HCT116 (cell line): ENCODE results near the gene KRT83. TPM values are rescaled to one million over a fixed set of nuclear protein-coding genes. Genes with fewer than 3 reads are reported as not detected.

Source experiments
- ATAC-seq: fragments of 200-7000 bp; cut with Tn5 transposase; 2 replicates; pipeline ENCODE4 v1.9.1; 2020; ENCODE audit warnings: mild to moderate bottlenecking, moderate library complexity
- BruUV-seq: library from RNA; stranded (reverse); fragments of 400-500 nt; replicated peaks from 2 replicates; lab custom pipeline; 2021; lab: Mats Ljungman, UMichigan
- CTCF ChIA-PET: fragments of 300-600 bp; sonication (Branson Sonifier 250); formaldehyde crosslinking; loops from one replicate; lab custom pipeline; 2021; ENCODE audit warnings: antibody characterized with exemption; lab: Charles Lee
- POLR2A ChIA-PET: fragments of 300-600, 350-600 bp; sonication (Branson Sonifier 250); formaldehyde crosslinking; loops from one replicate; lab custom pipeline; 2021; ENCODE audit warnings: antibody characterized with exemption; lab: Charles Lee
- RAD21 ChIA-PET, 2 experiments: fragments of 300-600 bp; sonication (Branson Sonifier 250); formaldehyde crosslinking; loops; one replicate each; lab custom pipeline; 2023; ENCODE audit warnings: low total read pairs in 2 of 2; ENCODE audit not compliant: uncharacterized antibody in 2 of 2, unreplicated experiment in 2 of 2, low non-redundant PET in 1 of 2; lab: Charles Lee
- DNase-seq: peaks from one replicate; pipeline ENCODE4 v3.0.0-alpha.2; 2010; ENCODE audit warnings: low read depth, low spot score
- H2AFZ ChIP-seq: fragments of 200-600 bp; shearing (Covaris generic), sonication (generic); 2 replicates; pipeline ENCODE4 v1.6.1; 2017; ENCODE audit warnings: low read depth, mixed run types, mixed read lengths, antibody characterized with exemption, low read length; ENCODE audit not compliant: poor library complexity, severe bottlenecking
- H3K27ac ChIP-seq: 2 replicates; pipeline ENCODE4 v1.5.1; 2012; ENCODE audit warnings: low read depth, low read length
- H3K27me3 ChIP-seq: fragments of 200-600 bp; sonication (generic); 2 replicates; pipeline ENCODE4 v1.6.1; 2016; ENCODE audit warnings: mixed run types, low read length, mixed read lengths; ENCODE audit not compliant: insufficient read depth
- H3K36me3 ChIP-seq, 2 experiments: fragments of 200-500 bp in 1 of 2; fragments of 200-600 bp in 1 of 2; sonication (Bioruptor generic) in 1 of 2; sonication (generic) in 1 of 2; 2 replicates each; pipeline versions ENCODE4 v1.5.1 to v1.6.1; 2014 to 2016; ENCODE audit warnings: low read length in 2 of 2, inconsistent platforms in 1 of 2, mixed read lengths in 1 of 2, mixed run types in 1 of 2; ENCODE audit not compliant: insufficient read depth in 2 of 2, control insufficient read depth in 1 of 2
- H3K4me1 ChIP-seq, 2 experiments: fragments of 200-600 bp in 1 of 2; sonication (generic) in 1 of 2; 2 replicates each; pipeline versions ENCODE4 v1.5.1 to v1.6.1; 2012 to 2017; ENCODE audit warnings: low read length in 2 of 2, inconsistent platforms in 1 of 2, mild to moderate bottlenecking in 1 of 2, mixed read lengths in 1 of 2, mixed run types in 1 of 2, moderate library complexity in 1 of 2; ENCODE audit not compliant: insufficient read depth in 2 of 2, control insufficient read depth in 1 of 2
- H3K4me2 ChIP-seq: fragments of 200-600 bp; sonication (generic); 2 replicates; pipeline ENCODE4 v1.6.1; 2017; ENCODE audit warnings: mixed run types, low read length, mixed read lengths
- H3K4me3 ChIP-seq, 2 experiments: fragments of 200-600 bp in 1 of 2; sonication (generic) in 1 of 2; replicated peaks in 1 of 2; 2 replicates each; pipeline ENCODE4 v1.5.1; 2011 to 2016; ENCODE audit warnings: low read length in 2 of 2, control low read depth in 1 of 2, low read depth in 1 of 2, mild to moderate bottlenecking in 1 of 2, mixed read lengths in 1 of 2, mixed run types in 1 of 2
- H3K79me2 ChIP-seq: fragments of 200-600 bp; sonication (generic); 2 replicates; pipeline ENCODE4 v1.6.1; 2017; ENCODE audit warnings: mild to moderate bottlenecking, mixed run types, low read length, moderate library complexity, mixed read lengths; ENCODE audit not compliant: insufficient read depth
- H3K9ac ChIP-seq: fragments of 200-600 bp; sonication (generic); 2 replicates; pipeline ENCODE4 v1.6.1; 2016; ENCODE audit warnings: low read length, mixed read lengths
- H3K9me2 ChIP-seq: fragments of 200-600 bp; sonication (generic), shearing (Covaris generic); 2 replicates; pipeline ENCODE4 v1.6.1; 2017; ENCODE audit warnings: mixed run types, mild to moderate bottlenecking, moderate library complexity; ENCODE audit not compliant: insufficient read depth
- H3K9me3 ChIP-seq, 2 experiments: fragments of 200-500 bp in 1 of 2; fragments of 200-600 bp in 1 of 2; sonication (Bioruptor generic) in 1 of 2; sonication (generic) in 1 of 2; 2 replicates each; pipeline ENCODE4 v1.6.1; 2014 to 2017; ENCODE audit warnings: low read length in 2 of 2, mixed read lengths in 2 of 2, inconsistent platforms in 1 of 2, low read depth in 1 of 2, mild to moderate bottlenecking in 1 of 2, mixed run types in 1 of 2, moderate library complexity in 1 of 2; ENCODE audit not compliant: control insufficient read depth in 1 of 2, insufficient read depth in 1 of 2
- H4K20me1 ChIP-seq: fragments of 200-600 bp; sonication (generic), shearing (Covaris generic); 2 replicates; pipeline ENCODE4 v1.6.1; 2017; ENCODE audit warnings: mixed run types, mild to moderate bottlenecking, moderate library complexity; ENCODE audit not compliant: insufficient read depth
- CBX3 ChIP-seq: IDR thresholded peaks from 2 replicates; pipeline ENCODE4 v1.6.1; 2012; ENCODE audit warnings: low read depth
- CEBPB ChIP-seq: IDR thresholded peaks from 2 replicates; pipeline ENCODE4 v1.6.1; 2012; ENCODE audit warnings: low read depth
- CTCF ChIP-seq, 3 experiments: fragments of 200-600 bp in 1 of 3; sonication (generic) in 1 of 3; IDR thresholded peaks in 2 of 3; conservative IDR thresholded peaks in 1 of 3; 2 replicates each; pipeline ENCODE4 v1.5.1; 2012 to 2017; ENCODE audit warnings: low read depth in 2 of 3, low read length in 2 of 3, antibody characterized with exemption in 1 of 3, borderline replicate concordance in 1 of 3, control low read depth in 1 of 3, mild to moderate bottlenecking in 1 of 3, mixed read lengths in 1 of 3, mixed run types in 1 of 3, moderate library complexity in 1 of 3; ENCODE audit not compliant: insufficient read depth in 1 of 3
- EZH2 ChIP-seq: fragments of 200-600 bp; sonication (generic); IDR thresholded peaks from 2 replicates; pipeline ENCODE4 v1.6.1; 2017; ENCODE audit warnings: antibody characterized with exemption, mixed run types
- FOSL1 ChIP-seq: IDR thresholded peaks from 2 replicates; pipeline ENCODE4 v1.6.1; 2012; ENCODE audit warnings: low read depth
- JUND ChIP-seq: IDR thresholded peaks from 2 replicates; pipeline ENCODE4 v1.6.1; 2012
- POLR2A ChIP-seq: IDR thresholded peaks from 2 replicates; pipeline ENCODE4 v1.7.0; 2011; ENCODE audit warnings: borderline replicate concordance; ENCODE audit not compliant: insufficient read depth, insufficient read length; ENCODE audit errors: extremely low read depth
- POLR2AphosphoS5 ChIP-seq: IDR thresholded peaks from 2 replicates; pipeline ENCODE4 v1.6.1; 2011; ENCODE audit warnings: mild to moderate bottlenecking, low read depth, low read length, moderate library complexity
- RAD21 ChIP-seq: IDR thresholded peaks from 2 replicates; pipeline ENCODE4 v1.6.1; 2012; ENCODE audit warnings: low read depth, mild to moderate bottlenecking
- SP1 ChIP-seq: IDR thresholded peaks from 2 replicates; pipeline ENCODE4 v1.6.1; 2012; ENCODE audit warnings: low read depth
- SRF ChIP-seq: IDR thresholded peaks from 2 replicates; pipeline ENCODE4 v1.6.1; 2012; ENCODE audit warnings: low read depth
- TCF7L2 ChIP-seq: IDR thresholded peaks from 2 replicates; pipeline ENCODE4 v1.7.0; 2011; ENCODE audit warnings: borderline replicate concordance, inconsistent platforms; ENCODE audit not compliant: insufficient read depth, insufficient read length; ENCODE audit errors: extremely low read depth
- YY1 ChIP-seq: IDR thresholded peaks from 2 replicates; pipeline ENCODE4 v1.6.1; 2011; ENCODE audit warnings: low read length, low read depth, moderate library complexity, mild to moderate bottlenecking; ENCODE audit not compliant: insufficient replicate concordance; ENCODE audit errors: extremely low read depth
- ZBTB33 ChIP-seq: IDR thresholded peaks from 2 replicates; pipeline ENCODE4 v1.6.1; 2011; ENCODE audit warnings: mild to moderate bottlenecking, low read length, moderate library complexity; ENCODE audit not compliant: insufficient replicate concordance; ENCODE audit errors: extremely low read depth
- ZFX ChIP-seq: fragments of 450-650 bp; IDR thresholded peaks from 2 replicates; pipeline ENCODE4 v1.6.1; 2017
- ZNF274 ChIP-seq: fragments of 200-500 bp; sonication (Bioruptor generic); IDR thresholded peaks from 2 replicates; pipeline ENCODE4 v1.6.1; 2014; ENCODE audit warnings: mild to moderate bottlenecking, low read depth, low read length, inconsistent platforms
- intact Hi-C: fragments of 100-400 bp; cut with micrococcal nuclease; formaldehyde crosslinking; loops from 2 replicates; pipeline ENCODE4 v1.10.0; 2022
- total RNA-seq: library from RNA; stranded (reverse); gene quantifications from one replicate; pipeline ENCODE4 v1.2.1, GENCODE V29; 2021; ENCODE audit not compliant: unreplicated experiment
- TF ChIP-seq, protein P1 (sequence below): IDR thresholded peaks from 2 replicates; pipeline ENCODE4 v1.6.1; 2012

KRT83 gene
- total RNA-seq, 1 experiment from 2014 or later, result not detected

GRCh38 chr12:52323001-52323400, 1.8 kb upstream of the KRT83 start:
- Histone ChIP-seq H3K36me3 (no peaks in the 10 kb centered on the region), H3K4me1 (peaks cover 0 to 16% of the 10 kb centered on the region in 2 experiments; a peak in 2 of 4 replicates), H2AFZ (no peak overlapping the region), H3K4me3 (no peak overlapping the region), H3K9me2 (no peaks in the 10 kb centered on the region), H3K79me2 (no peaks in the 10 kb centered on the region), H3K9ac (no peak overlapping the region), H3K27me3 (no peaks in the 10 kb centered on the region; the same call in 1 of the 2 replicates), H3K4me2 (no peak overlapping the region), H4K20me1 (no peaks in the 10 kb centered on the region), H3K27ac (no peak overlapping the region), H3K9me3 (no peaks in the 10 kb centered on the region)
- ATAC-seq, result no peak
- ChIA-PET POLR2A (no interaction called here), RAD21 (no interaction called here), CTCF (no interaction called here)
- intact Hi-C loops, result no loop called here
- DNase-seq, result no peak
- TF ChIP-seq EZH2 (no peak), YY1 (no peak), POLR2AphosphoS5 (no peak)
- TF ChIP-seq, protein P1, sequence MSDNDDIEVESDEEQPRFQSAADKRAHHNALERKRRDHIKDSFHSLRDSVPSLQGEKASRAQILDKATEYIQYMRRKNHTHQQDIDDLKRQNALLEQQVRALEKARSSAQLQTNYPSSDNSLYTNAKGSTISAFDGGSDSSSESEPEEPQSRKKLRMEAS, result no peak
- no TSS peak for BruUV-seq

GRCh38 chr12:52322069-52322468, 871 bp upstream of the KRT83 start:
- no peak overlapping the region for H3K27ac ChIP-seq
- H4K20me1 ChIP-seq, result no peaks in the 10 kb centered on the region
- H2AFZ ChIP-seq, result no peak overlapping the region
- H3K9me2 ChIP-seq, result no peaks in the 10 kb centered on the region
- no peaks in the 10 kb centered on the region; the same call in 1 of the 2 replicates for H3K27me3 ChIP-seq
- H3K4me1 ChIP-seq, result peaks cover 0 to 6% of the 10 kb centered on the region in 2 experiments; a peak in 1 of 4 replicates
- intact Hi-C loops, result no loop called here
- no peak overlapping the region for H3K9ac ChIP-seq
- BruUV-seq, result no TSS peak
- TF ChIP-seq POLR2A, result no peak
- no peak for TF ChIP-seq ZNF274
- TF ChIP-seq TCF7L2, result no peak
- no peak for TF ChIP-seq YY1
- TF ChIP-seq ZBTB33, result no peak
- TF ChIP-seq POLR2AphosphoS5, result no peak
- TF ChIP-seq SP1, result no peak
- no peak for TF ChIP-seq ZFX
- TF ChIP-seq RAD21, result no peak
- no peak for TF ChIP-seq FOSL1
- no peak for TF ChIP-seq CEBPB
- TF ChIP-seq SRF, result no peak
- TF ChIP-seq CTCF (IDR thresholded peaks at IDR 0.05 in 2 of 3, conservative IDR thresholded peaks at IDR 0.05 in 1 of 3; ENCODE audit: borderline replicate concordance in 1 of 3, insufficient read depth in 1 of 3, low read depth in 2 of 3, low read length in 2 of 3), result no peak
- TF ChIP-seq JUND, result no peak
- TF ChIP-seq CBX3, result no peak
- no peaks in the 10 kb centered on the region for H3K79me2 ChIP-seq
- ChIA-PET POLR2A (no interaction called here), RAD21 (no interaction called here), CTCF (no interaction called here)
- DNase-seq (no peak), ATAC-seq (no peak)
- H3K9me3 ChIP-seq, result no peaks in the 10 kb centered on the region
- H3K4me3 ChIP-seq, result no peak overlapping the region
- no peaks in the 10 kb centered on the region for H3K36me3 ChIP-seq
- H3K4me2 ChIP-seq, result no peak overlapping the region
